ACHN (cell line): ENCODE results near the gene OVCH1.
"Not testable (repeated sequence)": the region's sequence is repeated elsewhere in the genome, so short reads cannot be mapped to it uniquely, and the experiment has no call there.

Source experiments
- DNase-seq: peaks from one replicate; pipeline ENCODE4 v3.0.0-alpha.2; 2015
- in situ Hi-C: cut with HindIII; loops from 2 replicates; pipeline ENCODE4 v1.10.0; 2017; ENCODE audit warnings: low sequenced_read_pairs, low pct_ligation_motif_present, low pct_unique_long_range_greater_than_20kb

Gene OVCH1

DNA sequence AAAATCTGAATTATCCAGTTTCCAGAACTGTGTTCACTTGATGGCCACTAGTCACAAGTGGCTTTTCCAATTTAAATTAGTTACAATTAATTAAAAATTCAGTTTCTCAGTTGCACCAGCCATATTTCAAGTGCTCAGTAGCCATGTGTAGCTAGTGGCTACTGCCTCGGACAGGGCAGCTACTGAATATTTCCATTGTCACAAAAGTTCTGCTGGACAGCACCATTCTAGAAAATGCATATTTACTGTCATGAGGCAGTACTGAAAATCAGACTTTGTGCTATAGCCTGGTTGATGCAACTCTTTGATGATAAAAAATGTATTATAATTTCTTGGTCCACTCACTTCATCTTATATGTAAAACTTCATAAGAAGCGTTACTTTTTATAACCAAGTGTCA, 11.5 kb upstream of the OVCH1 start:
- no peak for DNase-seq
- in situ Hi-C loops = no loop called here

DNA sequence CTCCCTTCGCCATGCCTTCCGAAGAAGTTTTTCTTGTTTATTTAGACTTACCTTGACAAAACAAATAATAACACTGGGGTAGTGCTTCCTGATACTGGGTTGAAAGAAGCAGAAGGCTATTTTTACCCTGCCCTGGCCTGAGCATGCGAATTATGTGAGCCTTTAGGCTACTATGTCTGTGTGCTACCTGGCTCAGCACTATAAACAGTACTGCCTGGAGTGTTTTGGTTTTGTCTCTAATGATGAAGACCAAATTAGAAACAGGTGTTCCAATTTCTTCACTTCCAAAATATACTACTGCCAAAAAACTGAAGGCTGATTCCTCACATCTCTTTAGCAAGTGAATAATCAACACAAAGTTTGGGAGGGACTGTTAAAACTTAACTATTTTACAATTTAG, 7.6 kb upstream of the OVCH1 start:
- no peak for DNase-seq
- in situ Hi-C loops = no loop called here

DNA sequence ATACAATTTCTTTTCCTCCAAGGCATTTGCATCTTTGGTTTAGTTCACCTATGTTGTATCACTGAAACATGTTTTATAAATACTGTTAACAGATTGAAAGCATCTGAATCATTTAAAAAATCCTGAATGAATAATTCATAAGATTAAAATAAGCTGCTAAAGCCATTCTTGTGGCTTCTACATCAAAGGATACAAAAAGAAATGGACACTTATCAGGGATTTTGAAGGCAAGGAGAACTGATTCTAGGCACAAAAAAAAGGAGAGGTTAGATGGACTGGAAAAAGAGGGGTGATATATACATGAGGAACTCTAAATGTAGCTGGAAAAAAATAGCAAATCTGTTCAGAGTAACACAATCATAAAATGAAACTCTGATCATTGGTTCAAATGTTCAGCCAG, 5.8 kb upstream of the OVCH1 start:
- no peak for DNase-seq
- in situ Hi-C loops = no loop called here

DNA sequence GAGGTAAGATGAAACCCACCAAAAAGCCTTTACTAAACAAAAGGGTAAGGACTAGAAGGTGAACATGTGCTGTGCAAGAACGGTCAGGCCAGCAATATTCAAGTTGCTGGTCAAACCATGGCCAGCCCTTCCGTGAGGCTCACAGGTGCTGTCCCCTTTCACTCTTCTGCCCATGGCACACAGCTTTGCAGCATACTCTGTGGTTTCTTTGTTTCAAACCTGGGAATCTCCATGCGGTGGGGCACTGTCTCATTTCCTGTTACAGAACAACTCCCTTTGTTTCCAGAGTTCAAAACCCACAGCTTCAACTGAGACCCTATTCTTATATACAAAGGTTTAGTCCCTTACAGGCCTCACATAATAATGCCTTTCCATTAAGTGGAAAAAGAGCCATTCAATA, 1.7 kb upstream of the OVCH1 start:
- in situ Hi-C loops = no loop called here
- DNase-seq = no peak

DNA sequence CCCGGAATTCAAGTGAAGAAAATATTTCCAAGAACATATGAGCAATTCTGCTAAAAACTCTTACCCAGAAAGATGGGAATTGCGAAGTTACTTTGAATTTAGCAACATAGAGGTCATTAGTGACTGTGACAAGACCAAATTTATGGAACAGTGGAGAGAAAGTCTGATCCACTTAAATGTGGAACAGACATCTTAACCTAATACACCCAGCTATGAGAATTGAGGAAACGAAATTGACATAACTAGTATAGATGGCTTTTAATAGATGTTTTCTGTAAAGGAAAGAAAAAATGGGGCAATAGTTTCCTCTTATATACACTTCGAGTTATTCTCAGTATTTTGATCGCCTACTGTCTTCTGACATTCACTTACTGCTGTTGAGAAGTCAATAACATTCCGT, 4.6 kb downstream of the OVCH1 start:
- DNase-seq = no peak
- in situ Hi-C loops = no loop called here

DNA sequence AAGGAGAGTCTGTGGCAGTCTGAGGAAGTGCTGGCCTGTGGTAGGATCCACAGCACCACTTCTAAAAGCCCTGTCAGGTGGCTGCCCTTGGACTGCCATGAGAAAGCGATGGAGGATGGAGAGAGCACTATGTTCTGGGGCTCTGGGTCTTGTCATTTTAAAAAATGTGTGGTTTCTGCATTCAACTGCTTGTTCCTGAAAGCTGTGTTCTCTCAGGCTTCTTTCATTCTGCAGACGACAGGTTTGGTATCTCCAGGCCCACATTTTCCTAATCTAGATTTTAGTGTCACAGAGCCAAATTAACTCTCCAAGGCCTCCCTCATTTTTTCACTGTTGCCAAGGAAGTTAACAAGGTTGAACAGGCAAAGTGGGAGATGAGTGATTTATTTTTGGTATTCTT, 10.5 kb downstream of the OVCH1 start:
- in situ Hi-C loops = no loop called here
- DNase-seq = no peak

DNA sequence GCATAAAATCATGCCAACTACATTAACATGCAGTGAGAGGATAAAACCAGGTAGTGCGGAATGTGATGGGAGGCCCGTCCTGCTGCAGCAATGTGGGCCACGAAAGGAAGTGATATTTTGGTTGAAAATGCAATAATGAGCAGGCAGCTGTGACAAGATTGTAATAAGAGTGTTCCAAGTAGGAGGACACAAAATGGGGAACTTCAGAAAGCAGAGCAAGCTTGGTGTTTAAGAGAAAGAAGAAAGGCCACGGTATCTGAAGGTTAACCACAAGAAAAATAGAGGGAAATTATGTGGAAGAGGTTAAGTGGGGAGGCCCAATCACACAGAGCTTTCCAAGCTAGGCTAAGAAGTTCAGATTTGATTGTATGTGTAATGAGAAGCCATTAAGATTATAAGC, 34.3 kb downstream of the OVCH1 start:
- DNase-seq = no peak
- in situ Hi-C loops = no loop called here

DNA sequence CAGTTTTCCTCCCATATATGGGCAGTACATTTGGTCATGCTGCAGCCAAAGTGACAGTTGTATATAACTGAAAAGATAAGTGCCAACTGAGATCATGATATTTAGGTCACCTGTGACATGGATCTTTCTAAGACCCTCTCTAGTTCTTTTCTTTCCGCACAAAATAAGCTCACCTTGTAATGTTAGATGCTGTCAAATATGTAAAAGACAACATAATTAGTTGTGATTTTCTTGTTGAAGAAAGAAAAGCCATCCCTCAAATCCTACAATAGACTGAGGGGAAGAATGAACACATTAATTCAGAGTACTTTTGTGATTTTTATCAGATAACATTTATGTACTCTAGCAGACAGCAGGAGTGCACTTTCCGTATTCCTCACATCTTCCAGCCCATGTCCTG, 37.4 kb downstream of the OVCH1 start:
- in situ Hi-C loops = no loop called here
- DNase-seq = no peak

DNA sequence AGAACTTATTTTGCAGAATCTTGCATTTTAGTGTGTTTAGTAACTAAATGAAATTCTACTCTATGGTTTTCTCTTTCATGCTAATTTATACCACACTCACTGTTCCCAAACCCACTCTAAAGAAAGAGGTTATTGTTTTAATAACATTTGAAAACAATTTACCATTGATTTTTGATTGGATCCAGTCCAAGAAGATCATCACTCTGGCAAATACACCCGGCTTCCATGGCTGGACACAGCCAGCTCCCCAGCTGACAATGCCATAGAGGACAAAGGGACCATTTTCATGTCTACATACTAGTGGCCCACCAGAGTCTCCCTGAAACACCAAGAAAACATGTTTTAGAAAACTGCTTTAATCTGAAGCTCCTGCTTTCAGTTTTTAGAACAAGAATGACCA, 42.4 kb downstream of the OVCH1 start:
- in situ Hi-C loops = no loop called here
- DNase-seq = no peak

DNA sequence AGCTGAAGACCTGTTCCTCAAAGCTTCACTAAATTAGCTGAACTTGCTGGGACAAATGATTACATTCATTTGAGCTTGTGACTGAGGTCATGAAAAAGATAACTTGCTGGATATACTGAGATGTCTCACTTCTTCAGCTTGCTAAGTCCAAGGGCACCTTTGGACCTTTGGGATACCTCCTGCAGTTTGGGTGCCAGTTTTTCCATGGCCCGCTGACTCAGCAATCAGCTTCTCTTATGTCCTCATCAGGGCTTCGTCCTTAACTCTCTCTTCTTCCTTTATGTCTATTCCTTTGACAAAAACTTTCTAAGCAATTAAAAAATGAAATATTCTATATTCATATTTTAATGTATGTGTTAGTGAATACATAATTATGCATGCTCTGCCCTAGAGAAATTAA, 45.6 kb downstream of the OVCH1 start:
- in situ Hi-C loops = no loop called here
- DNase-seq = no peak

DNA sequence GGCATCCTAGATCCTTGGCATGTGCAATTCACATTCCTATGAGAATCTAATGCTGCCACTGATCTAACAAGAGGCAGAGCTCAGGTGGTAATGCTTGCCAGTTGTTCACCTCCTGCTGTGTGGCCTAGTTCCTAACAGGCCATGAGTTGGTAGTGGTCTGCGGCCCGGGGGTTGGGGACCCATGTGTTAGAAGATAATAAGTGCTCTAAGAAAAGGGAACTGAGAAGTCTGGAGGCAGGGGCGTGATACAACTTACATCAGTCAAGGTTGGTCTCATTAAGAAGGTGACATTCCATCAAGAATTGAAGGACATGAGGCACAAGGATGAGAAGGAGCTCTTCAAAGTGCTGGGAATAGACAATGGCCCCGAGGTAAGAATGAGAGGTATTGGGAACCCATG, 49.3 kb downstream of the OVCH1 start:
- in situ Hi-C loops = no loop called here
- no peak for DNase-seq

DNA sequence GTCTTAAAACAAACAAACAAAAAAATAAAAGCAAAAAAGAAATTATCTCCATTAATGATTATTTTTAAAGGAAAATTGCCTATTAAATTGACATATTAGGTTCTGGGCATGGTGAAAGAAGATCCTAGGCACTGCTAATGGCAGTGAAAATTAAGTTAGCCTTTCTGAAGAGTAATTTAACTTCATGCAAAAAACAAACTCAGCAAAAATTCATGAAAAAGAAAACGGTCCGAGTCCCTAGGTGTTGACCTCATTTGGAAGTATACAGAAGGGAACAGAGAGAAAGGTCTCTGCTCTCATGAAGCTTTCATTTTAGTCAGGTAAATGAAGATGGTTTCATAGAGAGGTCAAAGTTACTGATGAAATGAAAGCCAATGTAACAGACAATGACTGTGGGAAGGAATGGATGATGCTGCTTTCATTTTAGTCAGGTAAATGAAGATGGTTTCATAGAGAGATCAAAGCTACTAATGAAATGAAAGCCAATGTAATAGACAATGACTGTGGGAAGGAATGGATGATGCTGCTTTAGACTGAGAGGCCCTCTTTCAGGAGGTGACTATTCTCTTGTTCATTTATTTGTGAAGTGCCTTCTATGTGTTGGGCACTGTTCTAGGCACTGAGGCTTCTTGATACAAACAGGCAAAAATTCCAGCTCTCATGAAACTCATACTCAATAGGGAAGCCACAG, 50.1 kb downstream of the OVCH1 start:
- in situ Hi-C loops = no loop called here
- no peak for DNase-seq

DNA sequence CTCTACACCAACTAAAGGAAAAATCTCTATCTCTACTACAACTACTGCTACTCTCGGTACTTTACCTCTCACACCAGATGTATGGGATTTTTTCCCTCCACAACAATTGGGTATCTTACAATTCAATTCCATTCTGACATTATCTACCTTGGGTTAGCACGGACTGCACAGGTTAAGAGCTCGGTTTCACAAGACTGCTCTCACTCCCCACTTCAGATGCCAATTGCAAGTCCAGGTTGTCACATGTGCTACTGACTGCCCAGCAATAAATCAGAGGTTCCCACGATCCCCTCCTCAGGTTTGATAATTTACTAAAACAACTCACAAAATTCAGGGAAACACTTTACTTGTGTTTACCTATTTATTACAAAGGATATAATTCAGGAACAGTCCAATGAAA, 58.0 kb downstream of the OVCH1 start:
- DNase-seq = no peak
- in situ Hi-C loops = no loop called here

DNA sequence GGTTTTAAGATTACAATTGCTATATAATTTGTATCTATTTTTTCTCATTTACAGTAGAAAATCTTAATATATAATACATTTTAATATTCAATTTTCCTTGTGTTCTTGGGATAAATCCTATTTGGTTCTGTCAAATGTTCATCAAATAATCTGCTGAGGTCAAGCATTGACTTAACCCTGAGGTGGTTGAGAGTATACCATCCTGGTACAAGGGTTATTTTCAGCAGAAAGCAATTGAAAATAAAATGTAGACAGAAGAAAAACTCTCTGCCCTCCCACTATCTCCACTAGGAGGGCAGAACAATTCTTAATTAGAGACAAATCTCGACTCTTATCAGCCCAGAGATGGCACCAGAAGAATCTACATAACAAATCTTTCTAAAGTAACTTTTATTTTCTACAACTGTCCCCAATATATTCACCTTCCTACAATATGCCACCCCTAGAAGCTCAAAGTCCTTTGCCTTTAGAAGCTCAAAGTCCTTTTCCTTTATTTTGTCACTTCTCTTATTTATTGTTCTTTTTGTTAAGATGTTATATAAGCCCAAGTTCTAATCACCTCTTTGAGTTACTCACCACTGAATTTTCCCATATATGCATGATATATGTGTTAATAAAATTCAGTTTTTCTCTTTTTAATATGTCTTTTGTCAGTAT, 58.6 kb downstream of the OVCH1 start:
- in situ Hi-C loops = no loop called here
- DNase-seq = no peak

DNA sequence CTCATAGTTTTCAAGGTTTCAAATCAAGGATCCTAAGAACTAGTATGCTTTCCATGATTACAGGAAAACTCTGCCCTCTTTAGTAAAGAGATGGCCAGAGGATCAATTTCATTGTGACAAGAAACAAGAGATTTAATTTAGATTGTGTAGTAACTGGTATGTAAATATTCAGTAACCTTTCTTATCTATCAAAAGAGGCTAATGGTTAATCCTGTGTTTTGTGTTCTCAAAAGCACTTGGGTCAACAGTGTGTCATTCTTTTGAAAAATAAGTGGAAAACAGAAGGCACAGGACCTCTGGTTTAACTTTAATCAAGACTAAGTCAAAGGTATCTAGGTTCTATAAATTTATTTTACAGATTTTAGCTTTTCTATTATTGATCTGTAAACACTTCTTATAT, 59.9 kb downstream of the OVCH1 start:
- in situ Hi-C loops = no loop called here
- no peak for DNase-seq

DNA sequence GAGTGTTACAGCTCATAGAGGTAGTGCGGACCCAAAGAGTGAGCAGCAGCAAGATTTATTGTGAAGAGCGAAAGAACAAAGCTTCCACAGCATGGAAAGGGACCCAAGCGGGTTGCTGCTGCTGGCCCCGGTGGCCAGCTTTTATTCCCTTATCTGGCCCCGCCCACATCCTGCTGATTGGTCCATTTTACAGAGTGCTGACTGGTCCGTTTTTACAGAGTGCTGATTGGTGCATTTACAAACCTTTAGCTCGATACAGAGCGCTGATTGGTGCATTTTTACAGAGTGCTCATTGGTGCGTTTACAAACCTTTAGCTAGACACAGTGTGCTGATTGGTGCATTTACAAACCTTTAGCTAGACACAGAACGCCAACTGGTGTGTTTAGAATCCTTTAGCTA, 60.7 kb downstream of the OVCH1 start:
- in situ Hi-C loops = not testable (repeated sequence)

DNA sequence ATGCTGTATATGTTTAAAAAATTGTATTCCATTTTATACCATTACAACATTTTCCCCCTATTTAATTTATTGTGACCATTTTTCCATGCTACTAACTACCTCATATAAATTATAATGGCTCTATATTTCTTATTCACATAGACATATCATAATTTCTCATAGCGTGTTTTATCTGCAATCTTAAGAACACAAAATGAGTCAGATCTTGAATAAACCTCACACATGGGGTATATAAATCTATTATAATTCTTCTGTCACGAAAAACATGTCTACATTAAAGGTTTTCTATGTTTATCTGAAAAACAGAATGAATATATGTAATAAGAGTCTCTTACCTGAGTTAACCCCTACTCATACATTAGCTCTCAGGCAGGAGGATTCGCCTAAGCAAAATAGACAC, 66.0 kb downstream of the OVCH1 start:
- no peak for DNase-seq
- in situ Hi-C loops = no loop called here

More for the DNA sequence above, 60.7 kb downstream of the OVCH1 start:
- not testable (repeated sequence) for DNase-seq

DNA sequence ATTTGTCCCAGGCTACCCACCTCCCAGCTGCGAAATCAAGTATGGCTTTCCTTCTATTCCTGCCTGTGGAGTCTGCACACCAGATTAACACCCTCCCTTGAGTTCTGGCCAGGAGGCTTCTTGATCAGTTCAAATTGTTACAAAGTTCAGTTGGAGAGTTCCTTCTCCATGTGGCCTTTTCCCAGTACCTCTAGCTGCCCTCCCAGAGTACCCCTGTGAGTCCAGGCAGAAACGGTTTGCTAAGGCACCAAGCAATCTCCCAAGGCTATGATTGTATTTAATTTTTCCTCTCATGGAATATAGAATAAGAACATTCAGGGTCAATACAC, 66.8 kb downstream of the OVCH1 start:
- no peak for DNase-seq
- in situ Hi-C loops = no loop called here

DNA sequence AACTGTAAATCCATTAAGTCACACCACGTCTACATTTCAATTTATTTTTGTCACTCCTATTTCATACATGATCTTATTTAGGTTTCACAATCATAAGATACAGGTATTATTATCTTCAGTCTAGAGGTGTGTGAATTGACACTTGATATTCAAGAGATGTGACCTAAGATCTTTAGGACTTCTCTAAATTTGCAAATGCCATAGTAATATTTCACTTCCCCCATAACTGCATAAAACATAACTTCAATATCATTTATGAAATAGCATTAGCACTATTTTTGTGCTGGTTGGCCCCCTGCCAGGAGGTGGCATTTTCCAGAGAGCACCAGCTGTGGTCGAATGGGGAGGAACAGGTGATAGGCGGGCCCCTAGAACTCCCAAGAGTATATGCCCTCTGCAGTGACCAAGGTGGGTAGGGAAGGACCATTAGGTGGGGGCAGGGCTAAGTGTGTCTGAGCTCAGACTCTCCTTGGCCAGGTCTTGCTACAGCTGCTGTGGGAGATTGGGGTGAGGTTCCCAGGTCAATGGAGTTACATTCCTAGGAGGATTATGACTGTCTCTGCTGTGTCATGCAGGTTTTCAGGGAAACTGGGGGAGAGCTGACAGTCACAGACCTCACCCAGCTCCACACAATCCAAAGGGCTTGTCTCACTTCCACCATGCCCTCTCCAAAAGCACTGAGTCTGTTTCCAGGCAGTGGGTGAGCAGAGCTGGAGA, 67.3 kb downstream of the OVCH1 start:
- DNase-seq = no peak
- in situ Hi-C loops = no loop called here

DNA sequence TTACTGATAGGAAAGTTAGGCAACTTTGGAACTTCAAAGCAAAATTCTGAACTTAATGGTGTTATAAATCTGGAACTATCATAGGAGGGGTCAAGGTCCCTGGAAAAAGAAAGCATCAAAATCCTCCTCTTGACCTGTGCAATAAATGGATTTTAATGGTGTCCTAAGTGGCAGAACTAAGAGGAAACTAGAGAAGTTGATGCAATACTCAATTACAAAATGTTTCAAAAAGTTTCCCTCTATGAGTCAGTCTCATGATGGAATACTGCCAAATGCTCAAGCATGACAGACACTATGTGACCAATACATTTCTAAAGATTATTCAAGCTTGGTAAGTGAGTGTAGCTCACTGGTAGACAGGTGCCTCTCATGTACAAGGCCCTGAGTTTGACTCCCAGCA, 68.9 kb downstream of the OVCH1 start:
- in situ Hi-C loops = no loop called here
- DNase-seq = peak; percentile 85
